GM13977 (cell line): ENCODE measurements around the gene MRPL34.
"Not testable (repeated sequence)": the region's sequence is repeated elsewhere in the genome, so short reads cannot be mapped to it uniquely, and the experiment has no call there.

ENCODE experiments used
- DNase-seq: peaks from one replicate; pipeline ENCODE4 v3.0.0; 2012; ENCODE audit warnings: low spot score
- CTCF ChIP-seq: IDR thresholded peaks from 2 replicates; pipeline ENCODE4 v1.5.1; 2012; ENCODE audit warnings: mild to moderate bottlenecking, control low read depth; ENCODE audit not compliant: insufficient read depth; ENCODE audit errors: extremely low read depth, missing control alignments
- in situ Hi-C: fragments of 300-500 bp; cut with MboI; formaldehyde crosslinking; loops from one replicate; pipeline ENCODE4 v1.12.0; 2022; ENCODE audit warnings: low sequenced_read_pairs, low pct_unique_long_range_greater_than_20kb, mixed read lengths, inconsistent platforms; ENCODE audit not compliant: unreplicated experiment

Gene MRPL34

GRCh38 chr19:17294051-17294891 lies 11.4 kb upstream of the MRPL34 start:
- in situ Hi-C loops: no loop called here
- peak; percentile 53 for DNase-seq

DNA sequence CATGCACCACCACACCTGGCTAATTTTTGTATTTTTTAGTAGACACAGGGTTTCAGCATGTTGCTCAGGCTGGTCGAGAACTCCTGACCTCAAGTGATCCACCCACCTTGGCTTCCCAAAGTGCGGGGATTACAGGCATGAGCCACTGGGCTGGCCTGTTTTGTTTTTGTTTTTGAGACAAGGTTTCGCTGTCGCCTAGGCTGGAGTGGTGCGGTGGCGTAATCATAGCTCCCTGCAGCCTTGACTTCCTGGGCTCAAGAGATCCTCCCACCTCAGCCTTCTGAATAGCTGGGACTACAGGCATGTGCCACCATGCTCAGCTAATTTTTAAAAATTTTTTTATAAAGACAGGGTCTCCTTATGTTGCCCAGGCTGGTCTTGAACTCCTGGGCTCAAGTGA lies 10.1 kb upstream of the MRPL34 start:
- in situ Hi-C loops, DNase-seq: not testable (repeated sequence)

More at GRCh38 chr19:17294051-17294891, 11.4 kb upstream of the MRPL34 start:
- no peak for TF ChIP-seq CTCF

DNA sequence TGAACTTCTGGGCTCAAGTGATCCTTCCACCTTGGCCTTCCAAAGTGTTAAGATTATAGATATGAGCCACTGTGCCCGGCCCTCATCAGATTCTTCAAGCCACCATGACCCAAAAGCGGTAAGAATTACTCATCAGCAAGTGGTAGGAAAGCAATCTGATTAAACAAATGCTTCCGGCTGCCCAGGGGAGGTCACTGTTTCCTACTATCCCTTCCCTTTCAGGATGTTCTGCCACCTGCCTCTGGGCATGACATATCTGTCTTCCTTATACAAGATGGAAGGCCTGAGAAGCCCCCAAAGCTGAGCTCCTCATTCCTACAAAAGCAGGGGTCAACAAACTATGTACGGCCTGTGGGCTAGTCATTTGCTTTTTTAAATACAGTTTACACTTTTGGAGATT lies 9.4 kb upstream of the MRPL34 start:
- in situ Hi-C loops: no loop called here
- DNase-seq: no peak
- no peak for TF ChIP-seq CTCF

DNA sequence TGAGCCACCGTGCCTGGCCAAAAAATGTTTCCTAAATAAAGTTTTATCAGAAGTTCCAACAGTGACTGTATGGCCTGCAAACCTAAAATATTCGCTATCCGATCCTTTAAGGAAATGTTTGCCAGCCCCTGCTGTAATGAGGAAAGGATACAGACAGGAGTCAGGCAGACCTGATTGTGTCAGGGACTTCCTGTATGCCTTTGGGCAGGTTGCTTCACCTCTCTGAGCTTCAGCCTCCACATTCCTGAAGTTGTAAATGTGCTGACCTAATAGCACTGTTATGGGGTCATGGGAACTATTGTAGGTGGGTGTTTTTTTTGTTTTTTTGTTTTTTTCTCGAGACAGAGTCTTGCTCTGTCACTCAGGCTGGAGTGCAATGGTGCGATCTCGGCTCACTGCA lies 8.7 kb upstream of the MRPL34 start:
- no peak for DNase-seq
- in situ Hi-C loops: no loop called here
- no peak for TF ChIP-seq CTCF

GRCh38 chr19:17300992-17301619 lies 4.6 kb upstream of the MRPL34 start:
- no peak for TF ChIP-seq CTCF
- no peak for DNase-seq
- in situ Hi-C loops: no loop called here

DNA sequence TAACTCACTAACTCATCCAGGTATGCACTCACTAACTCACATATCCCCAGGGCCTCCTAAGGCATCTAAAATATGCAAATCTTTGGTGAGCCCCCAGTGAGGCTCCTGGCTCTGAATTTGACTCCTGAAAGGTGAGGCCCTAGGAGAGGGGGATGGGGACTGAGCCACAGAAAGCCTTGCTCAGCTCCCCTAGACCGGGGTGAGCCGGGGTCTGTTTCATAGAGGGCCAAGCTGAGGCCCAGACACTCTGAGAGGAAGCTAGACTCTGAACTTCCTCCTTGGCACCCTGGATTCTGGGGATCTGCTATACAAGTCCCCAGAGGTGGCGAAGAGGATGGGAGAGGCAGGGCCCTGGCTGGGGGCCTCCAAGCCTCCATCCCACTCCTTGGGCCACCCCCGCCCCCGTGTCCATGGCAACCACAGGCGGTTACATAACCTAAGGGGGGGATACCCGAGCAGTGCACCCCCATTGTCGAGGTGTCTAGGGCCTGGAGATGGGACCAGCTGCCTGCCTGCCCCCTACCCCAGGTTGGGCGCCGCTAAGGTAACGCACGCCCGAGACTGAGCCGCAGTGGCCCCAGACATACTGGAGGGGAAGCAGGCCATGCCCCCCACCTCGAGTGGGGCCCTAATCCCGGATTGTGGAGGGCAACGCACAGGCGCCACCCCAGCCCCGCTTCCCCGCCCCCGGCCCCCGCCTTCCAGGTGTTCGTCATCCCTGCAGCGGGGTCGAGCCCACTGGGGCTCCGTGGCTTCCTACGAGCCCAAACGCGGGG lies 3.1 kb upstream of the MRPL34 start:
- TF ChIP-seq CTCF: no peak
- in situ Hi-C loops: no loop called here
- no peak for DNase-seq
